ENCODE measurements around the gene MCM3AP.

DNA sequence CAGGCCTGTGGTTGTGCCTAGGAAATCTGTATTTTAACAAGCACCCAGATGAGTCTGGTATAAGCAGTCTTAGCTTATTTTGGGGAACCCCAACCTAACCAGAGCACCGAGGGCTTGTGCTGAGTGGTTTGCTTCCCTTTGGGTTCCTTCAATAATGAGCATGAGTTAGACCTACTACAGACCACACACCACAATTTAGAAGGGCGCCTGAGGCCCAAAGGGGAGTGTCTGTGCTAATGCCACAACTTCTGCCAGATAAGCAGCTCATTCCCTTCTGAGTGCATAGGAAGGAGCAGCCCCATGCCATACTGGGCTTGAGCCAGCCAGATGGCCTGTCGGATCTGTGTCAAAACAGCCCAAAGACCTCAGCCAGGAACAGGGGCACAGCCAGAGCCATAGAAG lies 41.5 kb downstream of the MCM3AP start:
- TF ChIP-seq ELF4 (IDR thresholded peaks at IDR 0.05): no peak
- no peak for TF ChIP-seq BHLHE40 (IDR thresholded peaks at IDR 0.05; ENCODE audit: borderline replicate concordance)
- no peak for TF ChIP-seq SP1 (IDR thresholded peaks at IDR 0.05)
- no peak for TF ChIP-seq ARNT (IDR thresholded peaks at IDR 0.05)
- no peak for TF ChIP-seq FOXA1 (IDR thresholded peaks at IDR 0.05)
- no peak for TF ChIP-seq ZNF384 (IDR thresholded peaks at IDR 0.05)
- no peak for TF ChIP-seq NFRKB (IDR thresholded peaks at IDR 0.05)
